Measurements from ENCODE around the gene CYB5RL. TPM values are rescaled to one million over a fixed set of nuclear protein-coding genes. Genes with fewer than 3 reads are reported as not detected.
"Not testable (repeated sequence)": the region's sequence is repeated elsewhere in the genome, so short reads cannot be mapped to it uniquely, and the experiment has no call there.

Gene CYB5RL
- total RNA-seq, 3 donors from 2014 or later = 4.5 to 8.0 (median 7.5) TPM

GRCh38 chr1:54239631-54240031, 39.8 kb upstream of the CYB5RL start:
- TF ChIP-seq CTCF (IDR thresholded peaks at IDR 0.05) (no peak), POLR2A (IDR thresholded peaks at IDR 0.05) (no peak), POLR2AphosphoS5 (IDR thresholded peaks at IDR 0.05) (no peak)
- Histone ChIP-seq H3K27ac (peak overlapping the region in 1 of 2 donors; percentile 46), H3K4me3 (no peak overlapping the region), H3K4me1 (no peaks in the 10 kb centered on the region), H3K36me3 (peaks cover 4% of the 10 kb centered on the region), H3K27me3 (no peaks in the 10 kb centered on the region), H3K9me3 (no peaks in the 10 kb centered on the region)
- DNase-seq (ENCODE audit: low spot score in 2 of 2) = no peak
- intact Hi-C loops (cut with DNase I; ENCODE audit: low total_unique reads) = no loop called here

DNA sequence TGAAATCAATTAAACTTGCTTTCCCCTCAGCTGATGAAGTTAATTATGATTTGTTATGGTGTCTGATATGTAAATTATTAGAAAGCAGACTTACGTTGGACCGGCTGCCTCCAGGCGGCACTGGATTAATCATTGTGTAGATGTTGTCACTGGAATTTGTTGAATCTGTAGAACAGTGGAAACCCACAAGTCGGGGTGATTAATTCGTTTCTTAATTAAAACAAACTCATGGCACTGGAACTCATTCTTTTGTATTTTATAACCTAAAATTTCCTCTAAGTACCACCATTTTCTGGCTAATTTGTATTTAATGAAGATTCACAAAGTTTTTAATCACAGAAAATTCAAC, 39.2 kb upstream of the CYB5RL start:
- intact Hi-C loops (cut with DNase I; ENCODE audit: low total_unique reads) = no loop called here
- Histone ChIP-seq H3K36me3 (peaks cover 4% of the 10 kb centered on the region), H3K4me1 (no peaks in the 10 kb centered on the region), H3K9me3 (no peaks in the 10 kb centered on the region), H3K27ac (no peak overlapping the region), H3K27me3 (no peaks in the 10 kb centered on the region), H3K4me3 (no peak overlapping the region)
- TF ChIP-seq CTCF (IDR thresholded peaks at IDR 0.05) (no peak), POLR2AphosphoS5 (IDR thresholded peaks at IDR 0.05) (no peak), POLR2A (IDR thresholded peaks at IDR 0.05) (no peak)
- DNase-seq (ENCODE audit: low spot score in 2 of 2) = no peak

DNA sequence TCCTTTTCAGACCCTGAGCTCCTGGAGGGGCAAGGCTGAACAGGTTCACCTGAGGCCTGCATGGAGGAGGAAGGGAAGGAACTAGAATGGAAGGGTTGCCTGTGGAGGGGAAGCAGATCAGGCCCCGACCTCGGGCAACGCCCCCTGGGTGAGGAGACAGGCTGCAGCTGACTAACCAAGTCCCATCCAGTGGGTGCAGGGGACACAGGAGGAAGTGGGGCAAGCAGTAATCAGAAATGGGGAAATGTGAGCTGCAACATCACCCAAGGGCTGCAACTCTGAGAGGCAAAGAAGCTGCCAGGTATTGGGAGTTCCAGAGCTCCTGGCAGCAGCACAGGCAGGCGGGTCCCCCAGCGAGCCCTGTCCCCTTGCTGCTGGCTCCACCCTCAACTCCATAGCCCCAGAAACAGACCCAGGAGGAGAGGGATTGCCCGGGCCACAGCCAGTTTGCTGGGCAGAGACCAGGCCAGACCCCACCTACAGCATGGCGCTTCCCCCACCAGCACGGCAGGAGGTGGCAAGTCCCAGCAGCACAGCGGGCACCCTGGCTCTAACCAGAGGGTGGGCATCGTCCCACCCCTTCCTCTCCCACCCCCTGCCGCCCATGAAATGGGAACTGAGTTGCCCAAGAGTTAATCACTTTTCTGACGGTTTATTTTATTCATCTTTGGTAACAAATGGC, 38.7 kb upstream of the CYB5RL start:
- peaks cover 4% of the 10 kb centered on the region for H3K36me3 ChIP-seq
- no peak overlapping the region for H3K4me3 ChIP-seq
- H3K27me3 ChIP-seq = no peaks in the 10 kb centered on the region
- intact Hi-C loops (cut with DNase I; ENCODE audit: low total_unique reads) = no loop called here
- H3K27ac ChIP-seq = no peak overlapping the region
- no peak for DNase-seq (ENCODE audit: low spot score in 2 of 2)
- no peaks in the 10 kb centered on the region for H3K4me1 ChIP-seq
- no peaks in the 10 kb centered on the region for H3K9me3 ChIP-seq
- TF ChIP-seq CTCF (IDR thresholded peaks at IDR 0.05) (no peak), POLR2AphosphoS5 (IDR thresholded peaks at IDR 0.05) (no peak), POLR2A (IDR thresholded peaks at IDR 0.05) (no peak)

- Histone ChIP-seq H3K9me3 (no peaks in the 10 kb centered on the region), H3K27ac (no peak overlapping the region), H3K4me1 (no peaks in the 10 kb centered on the region), H3K27me3 (no peaks in the 10 kb centered on the region), H3K36me3 (peaks cover 4% of the 10 kb centered on the region), H3K4me3 (no peak overlapping the region)
- TF ChIP-seq CTCF (IDR thresholded peaks at IDR 0.05) (no peak), POLR2AphosphoS5 (IDR thresholded peaks at IDR 0.05) (no peak), POLR2A (IDR thresholded peaks at IDR 0.05) (no peak)
- intact Hi-C loops (cut with DNase I; ENCODE audit: low total_unique reads) = no loop called here
- no peak for DNase-seq (ENCODE audit: low spot score in 2 of 2)
Observed at GRCh38 chr1:54237586-54237985, 37.8 kb upstream of the CYB5RL start.

DNA sequence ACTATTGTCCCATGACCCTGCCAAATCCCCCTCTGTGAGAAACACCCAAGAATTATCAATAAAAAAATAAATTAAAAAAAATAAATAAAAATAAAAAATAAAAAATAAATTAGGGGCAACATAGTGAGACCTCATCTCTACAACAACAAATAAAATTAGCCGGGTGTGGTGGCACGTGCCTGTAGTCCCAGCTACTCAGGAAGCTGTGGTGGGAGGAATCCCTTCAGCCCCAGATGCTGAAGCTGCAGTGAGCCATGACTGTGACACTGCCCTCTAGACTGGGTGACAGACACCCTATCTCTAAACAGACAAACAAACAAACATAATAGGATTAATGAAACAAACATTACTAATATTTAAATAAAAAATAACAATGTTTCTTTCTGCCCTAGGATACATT, 34.5 kb upstream of the CYB5RL start:
- intact Hi-C loops (cut with DNase I; ENCODE audit: low total_unique reads) = no loop called here
- Histone ChIP-seq H3K9me3 (no peaks in the 10 kb centered on the region), H3K27me3 (no peaks in the 10 kb centered on the region), H3K4me3 (no peak overlapping the region), H3K36me3 (peaks cover 4% of the 10 kb centered on the region), H3K27ac (no peak overlapping the region), H3K4me1 (peaks cover 0 to 3% of the 10 kb centered on the region in 2 donors)
- TF ChIP-seq CTCF (IDR thresholded peaks at IDR 0.05) (no peak), POLR2AphosphoS5 (IDR thresholded peaks at IDR 0.05) (no peak), POLR2A (IDR thresholded peaks at IDR 0.05) (no peak)
- no peak for DNase-seq (ENCODE audit: low spot score in 2 of 2)

GRCh38 chr1:54233196-54233595, 33.4 kb upstream of the CYB5RL start:
- H3K36me3 ChIP-seq; H3K4me1 ChIP-seq; H3K9me3 ChIP-seq; H3K27me3 ChIP-seq; intact Hi-C loops (cut with DNase I; ENCODE audit: low total_unique reads); DNase-seq (ENCODE audit: low spot score in 2 of 2); H3K4me3 ChIP-seq; H3K27ac ChIP-seq: not testable (repeated sequence)

Measured in breast epithelium (tissue), 4 donors.